Measurements from ENCODE around the gene AMBRA1.

Gene AMBRA1

GRCh38 chr11:46367244-46367915 lies 226.4 kb downstream of the AMBRA1 start:
- DNase-seq (ENCODE audit: low read depth): peak; percentile 69

- no peak for DNase-seq (ENCODE audit: low read depth)
Measured at GRCh38 chr11:46366661-46367161, 227.1 kb downstream of the AMBRA1 start.

GRCh38 chr11:46366260-46366659 lies 227.6 kb downstream of the AMBRA1 start:
- no peak for DNase-seq (ENCODE audit: low read depth)

- no peak for DNase-seq (ENCODE audit: low read depth)
Measured at GRCh38 chr11:46364791-46365190, 229.0 kb downstream of the AMBRA1 start.

- no peak for DNase-seq (ENCODE audit: low read depth)
Measured at GRCh38 chr11:46364056-46364455, 229.8 kb downstream of the AMBRA1 start.

GRCh38 chr11:46363455-46364005 lies 230.3 kb downstream of the AMBRA1 start:
- no peak for DNase-seq (ENCODE audit: low read depth)

GRCh38 chr11:46363031-46363407 lies 230.8 kb downstream of the AMBRA1 start:
- no peak for DNase-seq (ENCODE audit: low read depth)

- no peak for DNase-seq (ENCODE audit: low read depth)
Measured at GRCh38 chr11:46362156-46363030, 231.4 kb downstream of the AMBRA1 start.

GRCh38 chr11:46361283-46362155 lies 232.3 kb downstream of the AMBRA1 start:
- peak; percentile 54 for DNase-seq (ENCODE audit: low read depth)

GRCh38 chr11:46360878-46361277 lies 232.9 kb downstream of the AMBRA1 start:
- DNase-seq (ENCODE audit: low read depth): no peak

GRCh38 chr11:46359953-46360352 lies 233.9 kb downstream of the AMBRA1 start:
- DNase-seq (ENCODE audit: low read depth): no peak

GRCh38 chr11:46357483-46357936 lies 236.3 kb downstream of the AMBRA1 start:
- no peak for DNase-seq (ENCODE audit: low read depth)

- no peak for DNase-seq (ENCODE audit: low read depth)
Measured at GRCh38 chr11:46356924-46357482, 236.8 kb downstream of the AMBRA1 start.

- DNase-seq (ENCODE audit: low read depth): peak; percentile 62
Measured at GRCh38 chr11:46353698-46354097, 240.1 kb downstream of the AMBRA1 start.

GRCh38 chr11:46352063-46352841 lies 241.6 kb downstream of the AMBRA1 start:
- DNase-seq (ENCODE audit: low read depth): peak; percentile 59

- no peak for DNase-seq (ENCODE audit: low read depth)
Measured at GRCh38 chr11:46351606-46352005, 242.2 kb downstream of the AMBRA1 start.

- DNase-seq (ENCODE audit: low read depth): no peak
Measured at GRCh38 chr11:46351148-46351547, 242.7 kb downstream of the AMBRA1 start.

GRCh38 chr11:46350695-46351094 lies 243.1 kb downstream of the AMBRA1 start:
- DNase-seq (ENCODE audit: low read depth): no peak

GRCh38 chr11:46348566-46349401 lies 245.0 kb downstream of the AMBRA1 start:
- peak; percentile 53 for DNase-seq (ENCODE audit: low read depth)

All from stimulated activated CD8-positive, alpha-beta memory T cell treated with anti-CD3 and anti-CD28 coated beads, Interleukin-4, amount 100 ng/mL, for 24 hours (primary cell).